IPS DF 19.7 (cell line): ENCODE results near the gene SLC12A5.

Experiments
- DNase-seq: peaks from one replicate; pipeline ENCODE4 v3.0.0-alpha.2; 2013; ENCODE audit warnings: low read depth, low spot score

The SLC12A5 gene

DNA sequence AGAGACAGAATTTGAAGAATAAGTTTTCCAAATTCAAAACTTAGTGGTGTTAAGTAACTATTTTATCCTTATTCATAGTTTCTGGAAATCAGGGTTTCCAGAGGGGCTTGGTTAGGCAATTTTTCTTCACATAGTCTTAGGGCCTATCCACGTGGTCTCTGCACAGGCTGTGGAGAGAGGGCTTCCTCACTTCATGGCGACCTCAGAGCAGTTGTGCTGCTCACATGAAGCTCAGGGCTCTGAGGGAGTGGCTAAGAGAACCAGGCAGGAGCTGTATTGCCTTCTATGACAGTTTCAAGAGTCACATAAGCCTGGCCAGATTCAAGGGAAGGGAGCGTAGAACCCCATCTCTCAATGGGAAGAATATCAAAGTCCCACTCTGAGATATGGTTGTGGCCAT, 75.2 kb downstream of the SLC12A5 start:
- no peak for DNase-seq

DNA sequence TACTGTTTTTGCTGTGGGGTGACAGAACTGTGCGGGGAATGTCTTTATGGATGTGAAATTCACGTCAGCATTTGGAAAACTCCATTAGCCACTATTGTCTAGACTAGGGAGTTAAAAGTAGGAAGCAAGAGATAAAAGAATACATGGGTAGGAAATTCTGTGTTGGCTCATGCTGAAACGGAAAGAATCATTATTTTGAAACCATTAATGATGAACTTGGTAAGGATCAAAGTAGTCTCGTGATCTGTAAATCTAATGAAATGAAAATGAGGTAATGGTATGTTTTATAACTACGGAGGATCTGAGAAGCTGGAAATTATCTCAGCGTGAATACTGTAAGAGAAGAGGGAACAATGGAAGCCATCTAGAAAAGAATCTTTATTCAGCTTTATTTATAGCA, 78.0 kb downstream of the SLC12A5 start:
- DNase-seq: no peak

DNA sequence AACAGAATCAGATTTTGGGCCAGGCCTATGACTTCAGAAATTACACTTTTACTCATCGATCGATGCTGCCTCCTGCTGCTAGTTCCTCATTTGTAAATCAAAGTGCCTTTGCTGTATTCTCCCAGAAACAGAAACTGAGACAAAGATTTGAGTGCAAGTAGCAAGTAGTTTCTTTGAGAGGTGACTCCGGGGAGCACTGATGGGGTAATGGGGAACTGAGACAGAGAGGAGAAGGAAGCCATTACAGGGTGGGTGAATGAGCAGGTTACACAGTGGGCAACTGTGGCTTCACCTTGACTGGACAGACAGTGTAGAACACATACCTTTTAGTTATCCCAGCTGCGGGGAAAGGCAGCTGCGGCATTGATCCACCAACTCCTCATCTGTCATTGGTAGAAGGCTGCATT, 79.4 kb downstream of the SLC12A5 start:
- DNase-seq: no peak

DNA sequence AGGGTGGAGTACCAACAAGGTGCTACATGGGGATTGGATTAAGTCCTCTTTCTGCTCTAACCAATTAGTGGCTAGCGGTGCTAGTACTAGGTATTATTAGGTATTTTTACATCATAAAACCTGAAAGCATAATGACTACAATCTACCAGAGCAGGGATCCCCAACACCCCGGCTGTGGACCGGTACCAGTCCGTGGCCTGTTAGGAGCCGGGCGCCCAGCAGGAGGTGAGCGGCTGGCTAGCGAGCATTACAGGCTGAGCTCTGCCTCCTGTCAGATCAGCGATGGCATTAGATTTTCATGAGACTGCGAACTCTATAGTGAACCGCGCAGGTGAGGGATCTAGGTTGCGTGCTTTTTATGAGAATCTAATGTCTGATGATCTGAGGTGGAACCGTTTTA, 80.0 kb downstream of the SLC12A5 start:
- no peak for DNase-seq
